K562 (cell line): ENCODE measurements around the gene ZZZ3. TPM values are rescaled to one million over a fixed set of nuclear protein-coding genes. Genes with fewer than 3 reads are reported as not detected.

Experiments used
- ATAC-seq: fragments of 200-7000 bp; cut with Tn5 transposase; 3 replicates; pipeline ENCODE4 v1.9.1; 2020; ENCODE audit warnings: moderate library complexity
- BruUV-seq: library from RNA; stranded (reverse); fragments of 400-500 nt; replicated peaks from 2 replicates; lab custom pipeline; 2021; lab: Mats Ljungman, UMichigan
- CTCF ChIA-PET: fragments of 300-600 bp; formaldehyde crosslinking; extraction: SDS; loops from one replicate; lab custom pipeline; 2021; ENCODE audit warnings: low intra/inter-chr PET ratio; lab: Yijun Ruan, JAX
- POLR2A ChIA-PET: fragments of 300-600, 350-650 bp; sonication (Branson Sonifier 250); formaldehyde crosslinking; extraction: SDS; loops from one replicate; lab custom pipeline; 2021; ENCODE audit warnings: antibody characterized with exemption, inconsistent platforms; lab: Yijun Ruan, JAX
- DNase-seq, 4 experiments: peaks; one replicate each; pipeline versions ENCODE4 v3.0.0 to v3.0.0-alpha.2; 2011 to 2018; ENCODE audit warnings: low spot score in 3 of 4, mixed read lengths in 3 of 4; ENCODE audit errors: extremely low read depth in 1 of 4
- FAIRE-seq: peaks from 2 replicates; lab custom pipeline; 2011; peaks lifted over from hg19 to GRCh38; lab: Jason Lieb, UNC
- H2AFZ ChIP-seq: 2 replicates; pipeline ENCODE4 v1.6.0; 2011; ENCODE audit warnings: low read depth, low read length, control low read depth, inconsistent platforms
- H3K27ac ChIP-seq: fragments of 200-600 bp; 3 replicates; pipeline ENCODE4 v1.8.0; 2011; ENCODE audit warnings: low read depth, mild to moderate bottlenecking, control low read depth, inconsistent platforms, low read length, moderate library complexity, mixed read lengths; ENCODE audit errors: extremely low read depth
- H3K27me3 ChIP-seq, 2 experiments: fragments of 300-600 bp in 1 of 2; 2 replicates in 1 of 2; 3 replicates in 1 of 2; pipeline versions ENCODE4 v1.6.0 to v1.8.0; 2011; ENCODE audit warnings: inconsistent platforms in 2 of 2, low read length in 2 of 2, mild to moderate bottlenecking in 1 of 2, mixed read lengths in 1 of 2, moderate library complexity in 1 of 2; ENCODE audit not compliant: control insufficient read depth in 2 of 2, insufficient read depth in 2 of 2
- H3K36me3 ChIP-seq: fragments of 300-600 bp; 3 replicates; pipeline ENCODE4 v1.8.0; 2011; ENCODE audit warnings: mild to moderate bottlenecking, low read length, inconsistent platforms; ENCODE audit not compliant: control insufficient read depth, insufficient read depth
- H3K4me1 ChIP-seq, 2 experiments: fragments of 200-600 bp in 1 of 2; replicated peaks in 1 of 2; 2 replicates in 1 of 2; 3 replicates in 1 of 2; pipeline versions ENCODE4 v1.5.1 to v1.8.0; 2011; ENCODE audit warnings: inconsistent platforms in 2 of 2, low read length in 2 of 2, mild to moderate bottlenecking in 1 of 2, mixed read lengths in 1 of 2, moderate library complexity in 1 of 2; ENCODE audit not compliant: control insufficient read depth in 2 of 2, insufficient read depth in 2 of 2
- H3K4me2 ChIP-seq: 2 replicates; pipeline ENCODE4 v1.6.1; 2011; ENCODE audit warnings: low read length, control low read depth, inconsistent platforms, mixed read lengths; ENCODE audit not compliant: insufficient read depth
- H3K4me3 ChIP-seq: fragments of 200-600 bp; sonication (generic), shearing (Covaris generic); 2 replicates; pipeline ENCODE4 v1.5.1; 2016; ENCODE audit warnings: control low read depth, inconsistent platforms
- H3K79me2 ChIP-seq: fragments of 200-600 bp; 3 replicates; pipeline ENCODE4 v1.8.0; 2011; ENCODE audit warnings: low read length, inconsistent platforms; ENCODE audit not compliant: control insufficient read depth, insufficient read depth
- H3K9ac ChIP-seq, 2 experiments: 2 replicates each; pipeline versions ENCODE4 v1.6.0 to v1.6.1; 2011; ENCODE audit warnings: low read depth in 2 of 2, low read length in 2 of 2, control low read depth in 1 of 2, inconsistent platforms in 1 of 2, mild to moderate bottlenecking in 1 of 2, mixed read lengths in 1 of 2; ENCODE audit not compliant: insufficient read depth in 1 of 2
- H3K9me1 ChIP-seq: one replicate; pipeline ENCODE4 v1.6.0; 2011; ENCODE audit warnings: inconsistent platforms, mild to moderate bottlenecking, low read length, moderate library complexity; ENCODE audit not compliant: control insufficient read depth, insufficient read depth
- H3K9me3 ChIP-seq: replicated peaks from 2 replicates; pipeline ENCODE4 v1.5.1; 2011; ENCODE audit warnings: low read depth, low read length, inconsistent platforms; ENCODE audit not compliant: control insufficient read depth, insufficient read depth
- H4K20me1 ChIP-seq: replicated peaks from 2 replicates; pipeline ENCODE4 v1.6.1; 2011; ENCODE audit warnings: low read length, inconsistent platforms, mixed read lengths; ENCODE audit not compliant: control insufficient read depth, insufficient read depth
- CBX1 ChIP-seq: sonication (generic); IDR thresholded peaks from 2 replicates; pipeline ENCODE4 v1.6.1; 2016; ENCODE audit warnings: antibody characterized with exemption, low read depth, mild to moderate bottlenecking
- CBX8 ChIP-seq: fragments of 200-600 bp; sonication (generic); IDR thresholded peaks from 2 replicates; pipeline ENCODE4 v1.6.1; 2012; ENCODE audit warnings: borderline replicate concordance, mixed run types, low read depth, mild to moderate bottlenecking, moderate library complexity, mixed read lengths, low read length, control low read depth, inconsistent platforms; ENCODE audit not compliant: poor library complexity, severe bottlenecking; ENCODE audit errors: extremely low read depth
- ELK1 ChIP-seq: sonication (generic); formaldehyde crosslinking; IDR thresholded peaks from 2 replicates; pipeline ENCODE4 v1.8.1; 2022; ENCODE audit warnings: missing genetic modification reagents
- MAFK ChIP-seq: IDR thresholded peaks from 2 replicates; pipeline ENCODE4 v1.6.1; 2011; ENCODE audit warnings: low read length, improper control_type of control experiment
- MED1 ChIP-seq: sonication (generic); formaldehyde crosslinking; IDR thresholded peaks from 2 replicates; pipeline ENCODE4 v1.8.1; 2023; ENCODE audit warnings: missing genetic modification reagents, borderline replicate concordance
- NR4A1 ChIP-seq, 2 experiments: fragments of 250-450 bp in 1 of 2; fragments of 450-650 bp in 1 of 2; sonication (Bioruptor Pico) in 1 of 2; IDR thresholded peaks; 2 replicates each; pipeline versions ENCODE4 v1.4.0 to v1.6.1; 2016 to 2020; ENCODE audit warnings: mild to moderate bottlenecking in 2 of 2, missing compliant biosample characterization in 1 of 2, missing genetic modification characterization in 1 of 2, moderate library complexity in 1 of 2
- SETDB1 ChIP-seq: IDR thresholded peaks from one replicate; pipeline ENCODE4 v1.6.1; 2012; ENCODE audit warnings: low read length, control low read depth, inconsistent platforms
- SREBF1 ChIP-seq: fragments of 150-350 bp; IDR thresholded peaks from 2 replicates; pipeline ENCODE4 v1.6.1; 2014; ENCODE audit warnings: antibody characterized with exemption, low read depth, low read length, borderline replicate concordance
- ZBTB1 ChIP-seq: sonication (generic); formaldehyde crosslinking; IDR thresholded peaks from 2 replicates; pipeline ENCODE4 v1.8.1; 2023; ENCODE audit warnings: missing genetic modification reagents, low read depth, mild to moderate bottlenecking, borderline replicate concordance
- ZFP91 ChIP-seq: sonication (generic); formaldehyde crosslinking; IDR thresholded peaks from 2 replicates; pipeline ENCODE4 v1.8.0; 2022; ENCODE audit warnings: mild to moderate bottlenecking, missing genetic modification reagents
- ZFPM2 ChIP-seq: fragments of 250-450 bp; sonication (Bioruptor Pico); IDR thresholded peaks from 2 replicates; pipeline ENCODE4 v1.5.1; 2022; ENCODE audit warnings: mild to moderate bottlenecking
- ZNF217 ChIP-seq: sonication (generic); formaldehyde crosslinking; IDR thresholded peaks from 2 replicates; pipeline ENCODE4 v1.8.0; 2022; ENCODE audit warnings: mild to moderate bottlenecking, missing genetic modification reagents
- ZNF589 ChIP-seq: fragments of 200-800 bp; sonication (Bioruptor generic); IDR thresholded peaks from 2 replicates; pipeline ENCODE4 v1.6.1; 2016; ENCODE audit warnings: low read depth, missing genetic modification characterization, missing compliant biosample characterization
- ZNF766 ChIP-seq: fragments of 200-800 bp; sonication (Bioruptor generic); conservative IDR thresholded peaks from 2 replicates; pipeline ENCODE4 v1.6.1; 2016; ENCODE audit warnings: missing genetic modification characterization, missing compliant biosample characterization
- WGBS: fragments of 100-300 bp; shearing (Covaris generic); methylation state at CpG from one replicate; pipeline ENCODE4 v1.1.6; 2016; ENCODE audit warnings: low coverage, mixed read lengths; ENCODE audit not compliant: insufficient coverage; ENCODE audit errors: missing lambda C conversion rate; 5-methylcytosine and 5-hydroxymethylcytosine counted together
- in situ Hi-C: fragments of 300-500 bp; cut with MboI; formaldehyde crosslinking; loops from 4 replicates; pipeline ENCODE4 v1.15.0; 2018; ENCODE audit warnings: inconsistent platforms, mixed read lengths
- intact Hi-C: fragments of 100-400 bp; cut with micrococcal nuclease; formaldehyde crosslinking; loops from 2 replicates; pipeline ENCODE4 v1.14.2; 2022
- polyA plus RNA-seq, 8 experiments: library from polyadenylated mRNA; depleted of rRNA in 4 of 8; stranded (reverse) in 5 of 8; unstranded in 3 of 8; fragments of >200 nt; fragmentation: Nextera tagmentation in 2 of 8; fragmentation: Illumina TruSeq in 1 of 8; extraction: Ambion mirVana in 2 of 8; extraction: Trizol in 1 of 8; gene quantifications; 2 replicates each; pipeline versions ENCODE4 v1.2.1 to v1.2.3, GENCODE V29; 2011 to 2014; ENCODE audit warnings: inconsistent platforms in 1 of 8, missing spikeins in 1 of 8
- total RNA-seq, 7 experiments: library from RNA; depleted of rRNA in 6 of 7; stranded (reverse); fragments of >200 nt in 6 of 7; fragmentation: Illumina TruSeq in 2 of 7; extraction: Trizol in 2 of 7; gene quantifications; 2 replicates each; pipeline versions ENCODE4 v1.2.1 to v1.2.3, GENCODE V29; 2011 to 2021; ENCODE audit warnings: low replicate concordance in 1 of 7

Gene ZZZ3
- total and polyA plus RNA-seq, 9 of the 15 experiments (the other 6 are each of a cell fraction or from before 2014, with no cell fraction given) = 13.9 to 64.0 (median 36.7) TPM

DNA sequence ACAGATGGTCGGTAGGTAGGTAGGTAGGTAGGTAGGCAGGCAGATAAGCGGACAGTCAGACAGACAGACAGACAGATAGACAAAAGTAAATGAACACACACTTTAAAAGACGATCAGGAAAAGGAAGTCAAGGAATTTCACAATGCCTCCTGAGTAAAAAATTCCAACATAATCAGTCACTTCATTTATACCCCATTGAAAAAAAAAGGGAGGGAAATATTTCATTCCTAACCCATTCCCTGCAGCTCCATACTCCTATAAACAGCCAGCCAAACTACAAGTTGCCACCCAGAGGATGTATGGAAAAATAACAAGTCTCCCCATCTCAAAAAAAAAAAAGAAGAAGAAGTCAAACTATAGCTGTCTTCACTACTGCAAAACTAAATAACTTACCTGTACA is 43.4 kb downstream of the ZZZ3 start:
- ChIA-PET CTCF (no interaction called here), POLR2A (interaction anchor here (0.6 kb wide), 1 partner anchor 391 kb away, joined by 3 read pairs; no protein-coding TSS in a partner anchor)
- no peak overlapping the region for H3K9ac ChIP-seq
- DNase-seq = no peak
- no peak overlapping the region for H2AFZ ChIP-seq
- intact Hi-C loops = no loop called here
- 76% methylated on average over 3 of the region's 3 CpGs for WGBS
- no peaks in the 10 kb centered on the region for H3K4me1 ChIP-seq
- no peaks in the 10 kb centered on the region for H3K9me1 ChIP-seq
- BruUV-seq = no TSS peak
- in situ Hi-C loops = no loop called here
- peaks cover 31% of the 10 kb centered on the region for H3K79me2 ChIP-seq
- H3K4me3 ChIP-seq = no peak overlapping the region
- no peaks in the 10 kb centered on the region for H3K27me3 ChIP-seq
- no peaks in the 10 kb centered on the region for H4K20me1 ChIP-seq
- H3K4me2 ChIP-seq = no peak overlapping the region
- H3K27ac ChIP-seq = no peak overlapping the region
- ATAC-seq = no peak
- H3K36me3 ChIP-seq = peaks cover 42% of the 10 kb centered on the region
- no peaks in the 10 kb centered on the region for H3K9me3 ChIP-seq
- FAIRE-seq = no peak
- TF ChIP-seq ZNF217 (CRISPR knock-in tag) (no peak), CBX1 (no peak), MAFK (no peak), ZBTB1 (CRISPR knock-in tag) (no peak), MED1 (CRISPR knock-in tag) (no peak), CBX8 (no peak), ELK1 (CRISPR knock-in tag) (no peak), ZNF589 (CRISPR knock-in tag) (no peak), ZFPM2 (CRISPR knock-in tag) (no peak), ZNF766 (CRISPR knock-in tag) (no peak), SETDB1 (no peak), SREBF1 (no peak), NR4A1 (CRISPR knock-in tag; IDR thresholded peaks at IDR 0.05) (no peak), NR4A1 (tag; IDR thresholded peaks at IDR 0.05) (no peak), ZFP91 (no peak)
